ENCODE results near the gene AP3D1. TPM values are rescaled to one million over a fixed set of nuclear protein-coding genes. Genes with fewer than 3 reads are reported as not detected.
A peak's percentile ranks its signal among the peaks of the same experiment; 100 is the strongest.

The AP3D1 gene
- polyA plus RNA-seq, 6 donors from 2014 or later, result 6.7 to 36.3 (median 15.5) TPM

GRCh38 chr19:2175742-2176141, 24.4 kb upstream of the AP3D1 start:
- ATAC-seq (ENCODE audit: low read depth in 2 of 2) (no peak), DNase-seq (no peak)
- peaks cover 21 to 58% (median 56%) of the 10 kb centered on the region in 3 donors for H3K4me1 Mint-ChIP-seq
- H3K9me3 Mint-ChIP-seq, result no peaks in the 10 kb centered on the region
- H3K4me3 Mint-ChIP-seq, result peak overlapping the region in 1 of 8 donors; percentile 14
- no peaks in the 10 kb centered on the region for H3K27me3 Mint-ChIP-seq
- no peaks in the 10 kb centered on the region for H3K36me3 Mint-ChIP-seq
- H3K27ac Mint-ChIP-seq, result peak overlapping the region in 1 of 6 donors; percentile 69

DNA sequence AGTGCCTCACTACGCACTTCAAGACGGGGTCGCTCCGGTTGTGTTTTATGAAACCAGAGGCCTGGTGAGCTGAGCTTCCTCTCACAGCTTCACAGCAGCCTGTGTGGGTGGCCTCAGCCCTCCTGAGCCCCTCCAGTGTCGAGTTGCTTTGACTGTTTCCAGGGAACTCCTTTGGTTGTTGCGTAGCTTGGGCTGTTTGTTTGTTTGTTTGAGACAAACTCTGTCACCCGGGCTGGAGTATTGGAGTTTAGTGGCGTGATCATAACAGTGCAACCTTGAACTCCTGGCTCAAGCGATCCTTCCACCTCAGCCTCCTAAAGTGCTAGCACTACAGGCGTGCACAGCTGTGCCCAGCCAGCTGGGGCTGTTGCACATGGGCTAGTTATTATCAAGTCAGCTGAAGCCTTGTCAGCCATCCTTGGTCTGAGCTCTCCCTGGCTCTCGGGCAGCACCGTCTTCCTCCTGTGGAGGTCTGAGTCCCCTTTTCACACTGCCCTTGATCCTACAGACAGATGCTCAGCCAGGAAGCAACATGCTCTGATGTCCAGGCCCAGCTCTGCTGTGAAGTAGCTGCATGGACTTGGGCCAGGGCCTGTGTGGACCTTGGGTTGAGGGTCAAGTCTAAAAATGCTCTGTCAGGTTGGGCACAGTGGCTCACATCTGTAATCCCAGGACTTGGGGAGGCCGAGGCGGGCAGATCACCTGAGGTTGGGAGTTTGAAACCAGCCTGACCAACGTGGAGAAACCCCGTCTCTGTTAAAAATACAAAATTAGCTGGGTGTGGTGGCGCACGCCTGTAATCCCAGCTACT, 22.6 kb upstream of the AP3D1 start:
- Mint-ChIP-seq H3K4me1 (peaks cover 29 to 64% (median 58%) of the 10 kb centered on the region in 3 donors), H3K9me3 (no peaks in the 10 kb centered on the region), H3K27me3 (no peaks in the 10 kb centered on the region), H3K36me3 (no peaks in the 10 kb centered on the region), H3K4me3 (peak overlapping the region in 5 of 8 donors; percentile 2 to 77 (median 30)), H3K27ac (peak overlapping the region in 5 of 6 donors; percentile 53 to 84 (median 64))
- no peak for DNase-seq
- ATAC-seq (ENCODE audit: low read depth in 2 of 2), result no peak

DNA sequence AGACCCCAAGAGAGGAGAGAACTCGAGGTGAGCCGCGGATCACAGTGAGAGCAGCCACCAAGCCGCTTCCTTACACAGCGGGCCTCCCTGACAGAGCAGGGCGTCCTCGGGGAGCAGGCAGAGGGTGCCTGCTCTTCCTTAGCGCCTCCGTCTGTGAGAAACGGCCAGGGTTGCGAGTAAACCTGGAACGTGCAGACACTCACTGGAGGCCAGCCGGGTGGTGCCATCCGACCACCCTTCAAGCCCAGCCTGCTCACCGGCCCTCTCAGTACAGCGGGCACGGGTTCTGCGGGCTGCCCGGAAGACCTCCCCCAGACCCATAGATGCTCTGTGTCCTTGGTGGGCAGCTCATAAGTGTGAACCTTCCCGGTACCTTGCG, 22.0 kb upstream of the AP3D1 start:
- H3K9me3 Mint-ChIP-seq, result no peaks in the 10 kb centered on the region
- H3K36me3 Mint-ChIP-seq, result no peaks in the 10 kb centered on the region
- peak overlapping the region in 3 of 6 donors; percentile 47 to 64 (median 60) for H3K27ac Mint-ChIP-seq
- peaks cover 35 to 70% (median 60%) of the 10 kb centered on the region in 3 donors for H3K4me1 Mint-ChIP-seq
- H3K4me3 Mint-ChIP-seq, result peak overlapping the region in 2 of 8 donors; percentile 30 to 73
- no peaks in the 10 kb centered on the region for H3K27me3 Mint-ChIP-seq
- DNase-seq, result no peak
- no peak for ATAC-seq (ENCODE audit: low read depth in 2 of 2)

DNA sequence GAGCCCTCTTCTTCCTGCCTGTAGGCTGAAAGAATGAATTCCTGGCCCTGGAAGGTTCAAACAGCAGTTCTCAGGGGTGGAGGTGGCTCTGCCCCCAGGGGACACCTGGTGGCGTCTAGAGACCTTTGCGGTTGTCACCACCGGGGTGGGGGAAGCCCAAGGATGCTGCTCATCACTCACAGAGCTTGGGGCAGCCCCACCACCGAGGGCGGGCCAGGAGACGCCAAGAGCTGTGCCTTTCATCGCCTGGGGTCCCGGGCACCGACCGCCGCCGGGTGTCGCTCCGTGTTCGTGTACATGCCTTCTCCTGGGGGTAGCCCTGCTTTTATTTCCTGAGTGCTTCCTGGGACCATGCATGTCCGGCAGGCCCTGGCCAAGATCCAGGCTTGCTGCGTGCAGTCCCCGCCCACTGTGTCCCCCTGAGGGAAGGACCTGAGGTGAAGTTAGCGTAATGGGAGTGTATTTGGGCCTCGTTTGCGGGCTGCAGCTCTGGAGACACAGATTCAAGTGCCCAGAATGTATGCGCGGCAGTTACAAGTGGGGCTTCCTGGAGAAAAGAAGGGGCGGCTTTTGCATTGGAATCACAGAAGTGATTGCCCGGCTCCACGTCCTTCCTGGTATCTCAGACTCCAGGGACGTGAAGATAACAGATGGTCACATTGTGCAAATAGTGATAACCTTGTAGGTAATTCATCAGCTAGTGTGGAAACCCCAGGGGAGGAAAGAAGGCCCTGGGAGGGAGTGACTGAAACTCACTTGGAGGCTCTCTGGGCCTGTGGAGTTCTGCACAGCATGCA, 20.2 kb upstream of the AP3D1 start:
- no peaks in the 10 kb centered on the region for H3K36me3 Mint-ChIP-seq
- peaks cover 50 to 83% (median 74%) of the 10 kb centered on the region in 3 donors for H3K4me1 Mint-ChIP-seq
- no peaks in the 10 kb centered on the region for H3K9me3 Mint-ChIP-seq
- peak; percentile 85 to 89 for ATAC-seq (ENCODE audit: low read depth in 2 of 2)
- H3K4me3 Mint-ChIP-seq, result peak overlapping the region; percentile 59 to 85 (median 74)
- H3K27me3 Mint-ChIP-seq, result no peaks in the 10 kb centered on the region
- H3K27ac Mint-ChIP-seq, result peak overlapping the region; percentile 77 to 97 (median 92)
- peak; percentile 92 for DNase-seq

GRCh38 chr19:2170987-2171348, 19.6 kb upstream of the AP3D1 start:
- Mint-ChIP-seq H3K4me1 (peaks cover 52 to 83% (median 77%) of the 10 kb centered on the region in 3 donors), H3K27ac (peak overlapping the region; percentile 77 to 97 (median 92)), H3K36me3 (no peaks in the 10 kb centered on the region), H3K4me3 (peak overlapping the region; percentile 59 to 85 (median 74)), H3K27me3 (no peaks in the 10 kb centered on the region), H3K9me3 (no peaks in the 10 kb centered on the region)
- DNase-seq (no peak), ATAC-seq (ENCODE audit: low read depth in 2 of 2) (peak; percentile 11)

DNA sequence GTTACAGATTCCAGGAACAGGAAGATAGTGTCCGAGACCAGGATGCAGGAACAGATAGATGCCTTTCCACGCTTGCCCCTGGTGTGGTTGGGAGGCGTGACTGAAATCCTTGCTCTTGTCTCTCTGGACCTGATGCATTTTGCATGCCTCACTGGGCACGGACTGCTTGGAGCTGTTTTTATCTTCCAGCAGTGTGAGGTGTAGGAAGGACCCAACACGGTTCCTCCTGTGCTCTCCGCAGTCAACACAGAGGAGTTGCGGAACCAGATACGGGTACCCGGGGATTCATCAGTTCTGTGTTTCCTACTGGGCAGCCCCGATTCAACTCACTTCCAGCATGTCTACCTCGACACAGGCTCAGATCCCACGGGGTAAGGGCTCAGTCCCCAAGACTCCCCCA, 18.9 kb upstream of the AP3D1 start:
- ATAC-seq (ENCODE audit: low read depth in 2 of 2), result no peak
- DNase-seq, result no peak
- Mint-ChIP-seq H3K27ac (peak overlapping the region in 5 of 6 donors; percentile 18 to 97 (median 92)), H3K9me3 (no peaks in the 10 kb centered on the region), H3K4me1 (peaks cover 56 to 88% (median 81%) of the 10 kb centered on the region in 3 donors), H3K4me3 (peak overlapping the region; percentile 35 to 80 (median 66)), H3K36me3 (no peaks in the 10 kb centered on the region), H3K27me3 (no peaks in the 10 kb centered on the region)

DNA sequence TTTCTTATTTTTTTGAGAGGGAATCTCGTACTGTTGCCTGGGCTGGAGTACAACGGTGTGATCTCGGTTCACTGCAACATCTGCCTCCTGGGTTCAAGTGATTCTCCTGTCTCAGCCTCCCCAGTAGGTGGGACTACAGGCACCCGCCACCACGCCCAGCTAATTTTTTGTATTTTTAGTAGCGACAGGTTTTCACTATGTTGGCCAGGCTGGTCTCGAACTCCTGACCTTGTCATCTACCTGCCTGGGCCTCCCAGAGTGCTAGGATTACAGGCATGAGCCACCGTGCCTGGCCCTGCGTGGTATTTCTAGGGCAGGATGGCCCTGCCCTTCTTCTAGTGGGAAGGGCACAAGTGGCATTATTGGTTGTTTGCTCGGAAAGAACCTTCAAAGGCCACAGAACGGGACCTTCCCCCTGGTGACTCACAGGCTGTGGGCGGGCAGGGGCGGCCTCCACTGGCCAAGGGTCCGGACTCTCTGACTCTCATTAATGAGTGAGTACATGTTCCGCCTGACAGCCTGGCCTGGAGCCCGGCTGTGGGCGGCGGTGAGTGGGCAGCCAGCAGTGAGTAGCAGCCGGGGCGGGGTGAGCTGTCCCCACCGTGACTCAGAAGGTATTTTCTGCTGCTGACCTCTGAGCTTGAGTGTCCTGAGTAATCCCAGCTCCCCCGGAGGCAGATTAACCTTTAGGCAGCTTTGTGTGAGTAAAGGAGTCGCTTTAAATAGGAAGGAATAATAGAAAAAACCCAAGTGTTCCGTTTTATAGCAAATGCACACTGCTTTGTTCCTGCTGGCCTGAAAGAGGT, 17.5 kb upstream of the AP3D1 start:
- ATAC-seq (ENCODE audit: low read depth in 2 of 2) (peak; percentile 31 to 35), DNase-seq (peak; percentile 56)
- no peaks in the 10 kb centered on the region for H3K9me3 Mint-ChIP-seq
- no peaks in the 10 kb centered on the region for H3K36me3 Mint-ChIP-seq
- peaks cover 52 to 83% (median 75%) of the 10 kb centered on the region in 3 donors for H3K4me1 Mint-ChIP-seq
- peak overlapping the region; percentile 94 to 99 (median 97) for H3K27ac Mint-ChIP-seq
- peak overlapping the region; percentile 69 to 95 (median 87) for H3K4me3 Mint-ChIP-seq
- no peaks in the 10 kb centered on the region for H3K27me3 Mint-ChIP-seq

DNA sequence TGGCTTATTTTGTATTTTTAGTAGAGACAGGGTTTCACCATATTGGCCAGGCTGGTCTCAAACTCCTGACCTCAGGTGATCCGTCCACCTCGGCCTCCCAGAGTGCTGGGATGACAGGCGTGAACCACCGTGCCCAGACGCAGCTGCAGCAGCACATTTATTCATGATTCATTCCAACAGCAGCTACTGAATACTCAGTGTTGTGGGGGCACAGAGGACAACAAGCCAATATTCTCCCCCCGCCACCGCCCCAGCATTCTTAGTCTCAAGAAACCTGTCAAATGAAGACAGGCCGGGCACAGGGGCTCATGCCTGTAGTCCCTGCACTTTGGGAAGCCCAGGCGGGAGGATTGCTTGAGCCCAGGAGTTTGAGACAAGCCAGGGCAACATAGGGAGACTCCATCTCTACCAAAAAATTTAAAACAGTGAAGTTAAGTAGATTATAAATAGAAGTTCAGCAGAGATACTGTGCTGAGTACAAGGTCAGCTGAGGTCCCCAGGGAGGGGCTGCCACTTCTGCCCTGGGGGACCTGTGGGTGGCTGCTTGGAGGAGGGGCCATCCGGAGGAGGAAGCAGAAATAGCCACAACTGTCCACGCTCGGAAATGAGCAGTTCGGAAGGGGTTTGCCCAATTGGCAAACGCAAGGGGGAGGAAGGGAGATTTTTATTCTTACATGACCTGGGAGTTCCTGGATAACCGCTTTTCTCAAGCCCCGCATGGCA, 16.7 kb upstream of the AP3D1 start:
- H3K27me3 Mint-ChIP-seq, result no peaks in the 10 kb centered on the region
- peak overlapping the region; percentile 94 to 99 (median 97) for H3K27ac Mint-ChIP-seq

GRCh38 chr19:2166741-2167738, 15.7 kb upstream of the AP3D1 start:
- no peaks in the 10 kb centered on the region for H3K27me3 Mint-ChIP-seq
- peaks cover 52 to 72% (median 67%) of the 10 kb centered on the region in 3 donors for H3K4me1 Mint-ChIP-seq
- no peaks in the 10 kb centered on the region for H3K36me3 Mint-ChIP-seq
- no peaks in the 10 kb centered on the region for H3K9me3 Mint-ChIP-seq
- H3K4me3 Mint-ChIP-seq, result peak overlapping the region; percentile 29 to 95 (median 86)
- DNase-seq (no peak), ATAC-seq (ENCODE audit: low read depth in 2 of 2) (no peak)
- H3K27ac Mint-ChIP-seq, result peak overlapping the region; percentile 32 to 99 (median 96)

More for the DNA sequence above, 16.7 kb upstream of the AP3D1 start:
- peak overlapping the region; percentile 69 to 95 (median 87) for H3K4me3 Mint-ChIP-seq
- DNase-seq (peak; percentile 85), ATAC-seq (ENCODE audit: low read depth in 2 of 2) (peak; percentile 30 to 34)
- H3K4me1 Mint-ChIP-seq, result peaks cover 52 to 81% (median 67%) of the 10 kb centered on the region in 3 donors
- no peaks in the 10 kb centered on the region for H3K9me3 Mint-ChIP-seq
- no peaks in the 10 kb centered on the region for H3K36me3 Mint-ChIP-seq

DNA sequence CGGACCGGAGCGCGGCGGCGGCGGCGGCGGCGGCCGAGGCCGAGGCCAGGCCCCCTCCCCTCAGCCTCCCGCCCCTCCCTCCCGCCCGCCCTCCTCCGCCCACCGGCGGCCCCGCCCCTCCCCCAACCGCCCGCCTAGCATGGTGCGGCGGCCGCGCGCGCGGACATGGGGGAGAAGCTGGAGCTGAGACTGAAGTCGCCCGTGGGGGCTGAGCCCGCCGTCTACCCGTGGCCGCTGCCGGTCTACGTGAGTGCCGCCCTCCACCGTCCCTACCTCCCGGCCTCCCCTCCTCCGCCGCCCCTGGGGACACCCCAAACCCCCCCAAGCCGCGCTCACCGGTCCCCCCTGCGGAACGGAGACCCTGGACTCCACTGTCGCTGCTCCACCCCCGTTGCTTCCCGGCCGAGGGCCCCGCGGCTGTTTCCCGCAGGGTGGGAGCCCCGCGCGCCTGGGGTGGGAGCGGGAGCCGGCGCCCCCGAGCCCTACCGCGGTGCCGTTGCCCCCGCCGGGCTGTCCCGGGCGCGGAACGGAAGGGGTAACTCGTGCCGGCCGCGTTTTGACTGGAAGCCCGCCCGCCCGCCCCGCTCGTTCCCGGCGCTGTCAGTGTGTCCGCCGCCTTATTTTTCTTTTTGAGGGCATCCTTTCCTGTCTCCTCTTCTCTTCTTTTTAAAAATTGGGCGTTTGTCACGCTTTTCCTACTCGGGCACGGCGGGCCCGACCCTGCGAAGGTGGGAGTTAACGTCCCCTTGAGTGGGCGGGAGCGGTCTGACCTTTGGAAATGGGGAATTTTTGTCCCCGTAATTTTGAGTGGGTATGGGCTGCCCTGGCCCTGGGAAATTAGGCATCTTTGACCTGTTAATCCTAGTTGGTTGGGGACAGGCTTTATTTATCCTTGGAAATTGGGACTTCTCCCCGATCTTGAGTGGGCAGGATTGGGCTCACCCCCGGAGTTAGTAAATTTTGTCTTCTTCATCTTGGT, 12.9 kb upstream of the AP3D1 start:
- peaks cover 30 to 46% (median 41%) of the 10 kb centered on the region in 3 donors for H3K4me1 Mint-ChIP-seq
- H3K27me3 Mint-ChIP-seq, result no peaks in the 10 kb centered on the region
- no peaks in the 10 kb centered on the region for H3K9me3 Mint-ChIP-seq
- no peaks in the 10 kb centered on the region for H3K36me3 Mint-ChIP-seq
- no peak for DNase-seq
- peak; percentile 32 for ATAC-seq (ENCODE audit: low read depth in 2 of 2)
- peak overlapping the region; percentile 69 to 95 (median 92) for H3K4me3 Mint-ChIP-seq
- H3K27ac Mint-ChIP-seq, result peak overlapping the region; percentile 33 to 95 (median 90)

DNA sequence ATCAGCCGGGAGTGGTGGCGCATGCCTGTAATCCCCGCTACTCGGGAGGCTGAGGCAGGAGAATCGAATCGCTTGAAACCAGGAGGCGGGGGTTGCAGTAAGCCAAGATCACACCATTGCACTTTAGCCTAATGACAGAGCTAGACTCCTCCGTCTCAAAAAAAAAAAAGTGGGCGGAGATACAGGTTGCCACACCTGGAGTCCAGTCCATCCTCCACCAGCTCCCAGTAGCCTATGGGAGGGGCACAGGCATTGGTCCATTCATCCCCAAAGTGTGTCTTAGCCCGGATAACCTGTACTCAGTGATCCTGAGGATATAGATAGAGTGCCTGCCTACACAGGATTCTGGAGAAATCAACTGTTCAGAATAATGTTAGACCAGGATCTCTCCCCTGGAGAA, 9.0 kb upstream of the AP3D1 start:
- H3K4me3 Mint-ChIP-seq, result peak overlapping the region in 1 of 8 donors; percentile 49
- no peaks in the 10 kb centered on the region for H3K27me3 Mint-ChIP-seq
- no peaks in the 10 kb centered on the region for H3K9me3 Mint-ChIP-seq
- ATAC-seq (ENCODE audit: low read depth in 2 of 2), result no peak
- no peak for DNase-seq
- H3K4me1 Mint-ChIP-seq, result peaks cover 14 to 18% (median 15%) of the 10 kb centered on the region in 3 donors
- peak overlapping the region in 1 of 6 donors; percentile 79 for H3K27ac Mint-ChIP-seq
- no peaks in the 10 kb centered on the region for H3K36me3 Mint-ChIP-seq

Measured in naive B cell (primary cell).